Measurements from ENCODE around the gene NAGPA. TPM values are rescaled to one million over a fixed set of nuclear protein-coding genes. Genes with fewer than 3 reads are reported as not detected.

The NAGPA gene
- total and polyA plus RNA-seq, 2 of the 8 experiments (the other 6 are each of a cell fraction or from before 2014, with no cell fraction given): 10.1 to 13.2 TPM

GRCh38 chr16:5032748-5033167, 977 bp downstream of the NAGPA start:
- FAIRE-seq: peak; percentile 62
- H3K23ac ChIP-seq (ENCODE audit: insufficient read length): no peak overlapping the region
- no peak overlapping the region for H3K4ac ChIP-seq (replicated peaks; ENCODE audit: insufficient read length, low read depth, low read length)
- H2BK12ac ChIP-seq (ENCODE audit: low read depth, low read length): no peak overlapping the region
- no peak overlapping the region for H2BK120ac ChIP-seq (replicated peaks; ENCODE audit: low read depth, low read length)
- DNase-seq (ENCODE audit: low read depth in 1 of 2, low spot score in 2 of 2): no peak
- ChIA-PET CTCF (ENCODE audit: partially characterized antibody) (interaction anchor here (0.8 to 4.1 kb wide), 2 partner anchors 24 to 303 kb away, joined by 3 to 25 read pairs; no protein-coding TSS in a partner anchor), POLR2A (ENCODE audit: partially characterized antibody) (interaction anchor here (2.0 kb wide), 1 partner anchor 8 kb away, joined by 7 read pairs; no protein-coding TSS in a partner anchor)
- H2AK5ac ChIP-seq (ENCODE audit: low read depth, low read length): no peak overlapping the region
- H3K79me2 ChIP-seq (ENCODE audit: control insufficient read depth in 1 of 2, insufficient read depth in 2 of 2, low read length in 2 of 2): no peaks in the 10 kb centered on the region
- H2BK20ac ChIP-seq (ENCODE audit: low read length): no peak overlapping the region
- no peak overlapping the region for H2BK15ac ChIP-seq (ENCODE audit: low read length)
- peak overlapping the region; percentile 100; the same call in 1 of the 2 replicates for H4K8ac ChIP-seq (ENCODE audit: extremely low read depth, insufficient read depth, low read length)
- H3K23me2 ChIP-seq (ENCODE audit: low read depth, low read length): peaks cover 12% of the 10 kb centered on the region
- WGBS, 2 experiments (ENCODE audit: extremely low coverage in 1 of 2, insufficient coverage in 1 of 2, insufficient read length in 1 of 2, insufficient replicate concordance in 2 of 2, low coverage in 1 of 2, low lambda C conversion rate in 2 of 2, missing lambda C conversion rate in 1 of 2): 69% methylated on average over 12 of the region's 12 CpGs; no CpG with 5 or more reads in 1 of the 2 experiments
- no peak overlapping the region for H3K56ac ChIP-seq (replicated peaks; ENCODE audit: insufficient read length, low read depth, low read length)
- H2AFZ ChIP-seq (ENCODE audit: low read length): peak overlapping the region; percentile 2; the same call in 1 of the 2 replicates
- no peak overlapping the region for H4K91ac ChIP-seq (replicated peaks; ENCODE audit: insufficient read length, low read length)
- H3K14ac ChIP-seq (ENCODE audit: insufficient read length): no peak overlapping the region
- no peak overlapping the region for H3K27ac ChIP-seq (ENCODE audit: low read depth, low read length)
- H3K18ac ChIP-seq (ENCODE audit: extremely low read depth, low read length): no peak overlapping the region
- peaks cover 2 to 11% (median 8%) of the 10 kb centered on the region in 4 experiments for H3K4me1 ChIP-seq (replicated peaks in 1 of 4; ENCODE audit: control insufficient read depth in 3 of 4, insufficient read depth in 4 of 4, low read length in 3 of 4)
- no peaks in the 10 kb centered on the region for H3K9me3 ChIP-seq (ENCODE audit: insufficient read depth in 2 of 2, low read depth in 1 of 2, low read length in 1 of 2)
- no peak overlapping the region for H4K5ac ChIP-seq (ENCODE audit: insufficient read length, low read depth, low read length)
- no peaks in the 10 kb centered on the region for H3K79me1 ChIP-seq (ENCODE audit: low read depth, low read length)
- H3K36me3 ChIP-seq (ENCODE audit: control insufficient read depth in 2 of 4, insufficient read depth in 4 of 4, low read length in 3 of 4): no peaks in the 10 kb centered on the region
- peak overlapping the region; percentile 69 to 84 for H3K4me2 ChIP-seq (ENCODE audit: insufficient read depth in 1 of 2, low read depth in 2 of 2, low read length in 2 of 2)
- peak overlapping the region; percentile 67 to 84 (median 80) for H3K4me3 ChIP-seq (ENCODE audit: extremely low read depth in 1 of 4, insufficient read depth in 2 of 4, low read depth in 3 of 4, low read length in 4 of 4)
- peak overlapping the region in 2 of 4 experiments; percentile 42 to 70; a peak in 2 of 7 replicates for H3K9ac ChIP-seq (replicated peaks in 1 of 4; ENCODE audit: extremely low read depth in 1 of 4, low read depth in 3 of 4, low read length in 3 of 4)
- H2BK5ac ChIP-seq (ENCODE audit: low read depth, low read length): no peak overlapping the region
- no peaks in the 10 kb centered on the region for H4K20me1 ChIP-seq (replicated peaks in 1 of 2; ENCODE audit: control insufficient read depth in 1 of 2, insufficient read depth in 2 of 2, low read length in 2 of 2)
- H3K27me3 ChIP-seq (replicated peaks in 1 of 4; ENCODE audit: control insufficient read depth in 3 of 4, extremely low read depth in 1 of 4, insufficient read depth in 3 of 4, low read length in 3 of 4): peaks cover 0 to 6% (median 5%) of the 10 kb centered on the region in 4 experiments; a peak in 3 of 7 replicates
- TF ChIP-seq USF2 (IDR thresholded peaks at IDR 0.05; ENCODE audit: low read length) (no peak), JUND (IDR thresholded peaks at IDR 0.05; ENCODE audit: low read length) (no peak), RBBP5 (IDR thresholded peaks at IDR 0.05; ENCODE audit: borderline replicate concordance, low read depth, low read length) (no peak), RFX5 (IDR thresholded peaks at IDR 0.05; ENCODE audit: borderline replicate concordance, low read depth, low read length) (no peak), SP2 (IDR thresholded peaks at IDR 0.05; ENCODE audit: low read length) (no peak), MAX (IDR thresholded peaks at IDR 0.05) (no peak), CHD2 (IDR thresholded peaks at IDR 0.05; ENCODE audit: low read length) (no peak), HDAC6 (IDR thresholded peaks at IDR 0.05; ENCODE audit: low read depth, low read length) (no peak), RXRA (IDR thresholded peaks at IDR 0.05; ENCODE audit: insufficient read depth, low read depth, low read length) (no peak), CHD1 (IDR thresholded peaks at IDR 0.05; ENCODE audit: low read depth, low read length) (no peak), EGR1 (IDR thresholded peaks at IDR 0.05; ENCODE audit: borderline replicate concordance, low read depth, low read length) (no peak), ASH2L (IDR thresholded peaks at IDR 0.05; ENCODE audit: low read length) (no peak), NANOG (IDR thresholded peaks at IDR 0.05; ENCODE audit: insufficient read depth, low read depth, low read length, poor library complexity, severe bottlenecking) (no peak)

Data from H1 (cell line).